ENCODE measurements around the gene CXorf49. TPM values are rescaled to one million over a fixed set of nuclear protein-coding genes. Genes with fewer than 3 reads are reported as not detected.
A peak's percentile ranks its signal among the peaks of the same experiment; 100 is the strongest.
"Not testable (repeated sequence)": the region's sequence is repeated elsewhere in the genome, so short reads cannot be mapped to it uniquely, and the experiment has no call there.

The CXorf49 gene
- total RNA-seq, 2 experiments from 2014 or later = not detected

- ATAC-seq = peak; percentile 33
- H3K9me3 Mint-ChIP-seq; H3K36me3 Mint-ChIP-seq (ENCODE audit: low read depth); intact Hi-C loops (cut with micrococcal nuclease); CTCF ChIA-PET; H3K27me3 Mint-ChIP-seq; H3K27ac Mint-ChIP-seq; H3K4me3 Mint-ChIP-seq; POLR2A ChIA-PET; H3K4me1 Mint-ChIP-seq (ENCODE audit: low read depth); DNase-seq: not testable (repeated sequence)
These were observed 19.6 kb downstream of the CXorf49 start for GRCh38 chrX:71698299-71699022.

- CTCF ChIA-PET; H3K27ac Mint-ChIP-seq; ATAC-seq; POLR2A ChIA-PET; H3K27me3 Mint-ChIP-seq; H3K4me3 Mint-ChIP-seq; H3K9me3 Mint-ChIP-seq; DNase-seq; H3K36me3 Mint-ChIP-seq (ENCODE audit: low read depth); H3K4me1 Mint-ChIP-seq (ENCODE audit: low read depth); intact Hi-C loops (cut with micrococcal nuclease): not testable (repeated sequence)
These were observed 20.4 kb downstream of the CXorf49 start for GRCh38 chrX:71697466-71698298.

GRCh38 chrX:71696641-71697465, 21.2 kb downstream of the CXorf49 start:
- H3K27ac Mint-ChIP-seq; H3K4me3 Mint-ChIP-seq; H3K27me3 Mint-ChIP-seq; CTCF ChIA-PET; POLR2A ChIA-PET; DNase-seq; H3K9me3 Mint-ChIP-seq; H3K36me3 Mint-ChIP-seq (ENCODE audit: low read depth); intact Hi-C loops (cut with micrococcal nuclease); H3K4me1 Mint-ChIP-seq (ENCODE audit: low read depth): not testable (repeated sequence)
- ATAC-seq = peak; percentile 78

GRCh38 chrX:71679575-71680207, 38.4 kb downstream of the CXorf49 start:
- ChIA-PET POLR2A (no interaction called here), CTCF (no interaction called here)
- Mint-ChIP-seq H3K27ac (no peak overlapping the region), H3K9me3 (no peaks in the 10 kb centered on the region), H3K4me3 (no peak overlapping the region), H3K27me3 (no peaks in the 10 kb centered on the region), H3K36me3 (ENCODE audit: low read depth) (no peaks in the 10 kb centered on the region), H3K4me1 (ENCODE audit: low read depth) (no peaks in the 10 kb centered on the region)
- intact Hi-C loops (cut with micrococcal nuclease) = no loop called here
- DNase-seq (no peak), ATAC-seq (no peak)
- no peak for TF ChIP-seq CTCF (IDR thresholded peaks at IDR 0.05)

GRCh38 chrX:71677195-71677594, 40.9 kb downstream of the CXorf49 start:
- ATAC-seq; intact Hi-C loops (cut with micrococcal nuclease); DNase-seq; H3K4me1 Mint-ChIP-seq (ENCODE audit: low read depth); H3K27me3 Mint-ChIP-seq; H3K27ac Mint-ChIP-seq; POLR2A ChIA-PET; H3K36me3 Mint-ChIP-seq (ENCODE audit: low read depth); H3K9me3 Mint-ChIP-seq; H3K4me3 Mint-ChIP-seq; CTCF ChIA-PET: not testable (repeated sequence)

GRCh38 chrX:71676068-71676795, 41.9 kb downstream of the CXorf49 start:
- H3K4me3 Mint-ChIP-seq; H3K9me3 Mint-ChIP-seq; H3K27me3 Mint-ChIP-seq; ATAC-seq; H3K27ac Mint-ChIP-seq; intact Hi-C loops (cut with micrococcal nuclease); DNase-seq; CTCF ChIA-PET; POLR2A ChIA-PET; H3K36me3 Mint-ChIP-seq (ENCODE audit: low read depth); H3K4me1 Mint-ChIP-seq (ENCODE audit: low read depth): not testable (repeated sequence)

GRCh38 chrX:71675636-71676035, 42.4 kb downstream of the CXorf49 start:
- DNase-seq; CTCF ChIA-PET; ATAC-seq; H3K27ac Mint-ChIP-seq; H3K36me3 Mint-ChIP-seq (ENCODE audit: low read depth); POLR2A ChIA-PET; intact Hi-C loops (cut with micrococcal nuclease); H3K4me3 Mint-ChIP-seq; H3K9me3 Mint-ChIP-seq; H3K27me3 Mint-ChIP-seq: not testable (repeated sequence)
- H3K4me1 Mint-ChIP-seq (ENCODE audit: low read depth) = peaks cover 15% of the 10 kb centered on the region
